Transverse colon (tissue), 4 donors: Measurements from ENCODE around the gene ZNF804A. TPM values are rescaled to one million over a fixed set of nuclear protein-coding genes. Genes with fewer than 3 reads are reported as not detected.

ENCODE experiments used
- DNase-seq: peaks from one replicate; pipeline ENCODE4 v3.0.0-alpha.2; 2019
- H3K27ac ChIP-seq, 4 donors: fragments of 200-600 bp; sonication (generic); 2 replicates each; pipeline ENCODE4 v1.5.1; 2016 to 2018; ENCODE audit warnings: inconsistent platforms in 4 of 4
- H3K27me3 ChIP-seq: fragments of 200-600 bp; sonication (generic); 2 replicates; pipeline ENCODE4 v1.5.1; 2017; ENCODE audit warnings: inconsistent platforms
- H3K36me3 ChIP-seq, 4 donors: fragments of 200-600 bp; sonication (generic); 2 replicates each; pipeline ENCODE4 v1.5.1; 2017 to 2019; ENCODE audit warnings: inconsistent platforms in 4 of 4
- H3K4me1 ChIP-seq, 4 donors: fragments of 200-600 bp; sonication (generic); 2 replicates each; pipeline ENCODE4 v1.5.1; 2017 to 2020; ENCODE audit warnings: inconsistent platforms in 4 of 4
- H3K4me3 ChIP-seq, 4 donors: fragments of 200-600 bp; sonication (generic); 1 replicate in 1 of 4; 2 replicates in 3 of 4; pipeline versions ENCODE4 v1.5.1 to v1.6.1; 2017 to 2019; ENCODE audit warnings: inconsistent platforms in 4 of 4
- H3K9me3 ChIP-seq, 2 donors: fragments of 200-600 bp; sonication (generic); 2 replicates each; pipeline ENCODE4 v1.5.1; 2017 to 2019; ENCODE audit warnings: inconsistent platforms in 2 of 2
- CTCF ChIP-seq, 5 experiments: fragments of 200-600 bp in 3 of 5; fragments of 450-650 bp in 2 of 5; sonication (generic) in 3 of 5; IDR thresholded peaks; 1 replicate in 2 of 5; 2 replicates in 3 of 5; pipeline ENCODE4 v1.5.1; 2016 to 2017; ENCODE audit warnings: antibody characterized with exemption in 5 of 5, inconsistent platforms in 3 of 5, mild to moderate bottlenecking in 2 of 5, moderate library complexity in 1 of 5
- EP300 ChIP-seq: sonication (generic); formaldehyde crosslinking; IDR thresholded peaks from one replicate; pipeline ENCODE4 v1.6.1; 2017; ENCODE audit warnings: antibody characterized with exemption, low read depth
- POLR2A ChIP-seq: fragments of 450-650 bp; IDR thresholded peaks from one replicate; pipeline ENCODE4 v1.6.1; 2016; ENCODE audit warnings: antibody characterized with exemption, mild to moderate bottlenecking, moderate library complexity
- POLR2AphosphoS5 ChIP-seq, 3 donors: sonication (generic); formaldehyde crosslinking; IDR thresholded peaks; one replicate each; pipeline ENCODE4 v1.6.1; 2016; ENCODE audit warnings: antibody characterized with exemption in 3 of 3
- WGBS, 2 donors: methylation state at CpG; one replicate each; pipeline ENCODE4 v1.1.5; 2018; ENCODE audit warnings: low coverage in 1 of 2; 5-methylcytosine and 5-hydroxymethylcytosine counted together
- in situ Hi-C, 4 donors: fragments of 200-750 bp; cut with MboI; loops; one replicate each; pipeline versions ENCODE4 v1.15.0 to v1.15.1; 2017; ENCODE audit warnings: low sequenced_read_pairs in 3 of 4, low pct_ligation_motif_present in 1 of 4, low pct_unique_long_range_greater_than_20kb in 1 of 4
- intact Hi-C: fragments of 100-400 bp; cut with DNase I; formaldehyde crosslinking; loops from one replicate; pipeline ENCODE4 v1.15.1; 2023; ENCODE audit warnings: low total_unique reads
- total RNA-seq, 4 donors: library from RNA; depleted of rRNA; stranded (reverse); fragments of >200 nt; gene quantifications; one replicate each; pipeline ENCODE4 v1.1.0, GENCODE V29; 2016

Gene ZNF804A
- total RNA-seq, 4 donors from 2014 or later = 0.16 to 1.5 (median 0.70) TPM

GRCh38 chr2:184555352-184555751 lies 43.0 kb upstream of the ZNF804A start:
- Histone ChIP-seq H3K36me3 (no peaks in the 10 kb centered on the region), H3K4me1 (no peaks in the 10 kb centered on the region), H3K9me3 (no peaks in the 10 kb centered on the region), H3K4me3 (no peak overlapping the region), H3K27ac (no peak overlapping the region), H3K27me3 (no peaks in the 10 kb centered on the region)
- in situ Hi-C loops (no loop called here), intact Hi-C loops (no loop called here)
- 47 to 73% methylated on average over 3 to 5 of the region's 5 CpGs for WGBS, 2 donors
- TF ChIP-seq EP300 = no peak
- TF ChIP-seq POLR2A = no peak
- no peak for TF ChIP-seq POLR2AphosphoS5 (IDR thresholded peaks at IDR 0.05)
- TF ChIP-seq CTCF (IDR thresholded peaks at IDR 0.05) = no peak
- no peak for DNase-seq

GRCh38 chr2:184556639-184557038 lies 41.7 kb upstream of the ZNF804A start:
- Histone ChIP-seq H3K4me1 (no peaks in the 10 kb centered on the region), H3K36me3 (no peaks in the 10 kb centered on the region), H3K4me3 (no peak overlapping the region), H3K27me3 (no peaks in the 10 kb centered on the region), H3K9me3 (no peaks in the 10 kb centered on the region), H3K27ac (no peak overlapping the region)
- in situ Hi-C loops = no loop called here
- no peak for TF ChIP-seq POLR2A
- TF ChIP-seq CTCF (IDR thresholded peaks at IDR 0.05) = no peak
- TF ChIP-seq POLR2AphosphoS5 (IDR thresholded peaks at IDR 0.05) = no peak
- TF ChIP-seq EP300 = no peak
- 29 to 43% methylated on average over 1 of the region's 1 CpG for WGBS, 2 donors
- DNase-seq = no peak
- intact Hi-C loops = no loop called here

DNA sequence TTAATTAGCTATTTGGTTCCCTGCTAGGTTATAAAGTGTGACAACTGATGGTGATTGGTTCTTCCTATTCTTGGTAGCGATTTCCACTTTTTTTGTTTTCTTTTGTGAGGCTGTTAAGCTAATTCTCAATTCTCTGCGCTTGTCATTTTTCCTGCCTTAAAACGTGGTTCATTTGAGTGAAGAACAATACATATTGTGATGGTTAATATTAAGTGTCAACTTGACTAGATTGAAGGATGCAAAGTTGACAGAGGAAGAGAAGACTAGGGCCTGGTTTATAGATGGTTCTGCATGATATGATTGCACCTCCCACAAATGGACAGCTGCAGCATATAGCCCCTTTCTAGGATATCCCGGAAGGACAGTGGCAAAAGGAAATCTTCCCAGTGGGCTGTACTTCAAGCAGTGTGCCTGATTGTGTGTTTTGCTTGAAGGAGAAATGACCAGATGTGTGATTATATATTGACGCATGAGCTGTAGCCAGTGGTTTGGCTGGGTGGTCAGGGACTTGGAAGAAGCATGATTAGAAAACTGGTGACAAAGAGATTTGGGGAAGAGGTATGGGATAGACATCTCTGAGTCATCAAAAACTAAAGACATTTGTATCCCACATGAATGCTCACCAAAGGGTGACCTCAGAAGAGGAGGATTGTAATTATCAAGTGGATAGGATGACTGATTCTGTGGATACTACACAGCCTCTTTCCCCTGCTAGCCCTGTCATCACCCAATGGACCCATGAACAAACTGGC lies 39.4 kb upstream of the ZNF804A start:
- 81 to 84% methylated on average over 5 of the region's 5 CpGs for WGBS, 2 donors
- Histone ChIP-seq H3K27ac (no peak overlapping the region), H3K36me3 (no peaks in the 10 kb centered on the region), H3K27me3 (no peaks in the 10 kb centered on the region), H3K9me3 (no peaks in the 10 kb centered on the region), H3K4me3 (no peak overlapping the region), H3K4me1 (no peaks in the 10 kb centered on the region)
- TF ChIP-seq EP300 (no peak), CTCF (IDR thresholded peaks at IDR 0.05) (no peak), POLR2A (no peak), POLR2AphosphoS5 (IDR thresholded peaks at IDR 0.05) (no peak)
- no peak for DNase-seq
- in situ Hi-C loops (no loop called here), intact Hi-C loops (no loop called here)

DNA sequence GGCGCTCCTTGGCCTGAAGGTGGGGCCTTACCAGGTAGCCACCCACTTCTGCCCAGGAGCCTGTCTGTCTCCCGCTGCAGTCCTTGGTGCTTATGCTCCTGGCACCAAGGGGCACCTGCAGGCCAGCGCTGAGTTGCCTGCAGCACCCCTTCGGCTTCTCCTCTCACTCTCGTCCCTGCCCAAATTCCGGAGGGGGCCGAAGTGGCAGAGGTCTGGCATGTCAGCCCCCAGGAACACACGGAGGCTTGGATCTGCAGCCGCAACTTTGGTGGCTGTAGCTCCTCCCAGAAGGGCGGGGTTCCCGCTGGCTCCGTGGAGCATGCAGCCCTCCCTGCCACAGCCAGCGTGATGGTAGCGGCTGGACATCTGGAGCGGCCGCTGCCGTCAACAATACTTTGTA lies 37.7 kb upstream of the ZNF804A start:
- intact Hi-C loops (no loop called here), in situ Hi-C loops (no loop called here)
- WGBS, 2 donors = 94% methylated on average over 17 of the region's 17 CpGs; no CpG with 5 or more reads in 1 of the 2 donors
- TF ChIP-seq POLR2A = no peak
- no peak for TF ChIP-seq CTCF (IDR thresholded peaks at IDR 0.05)
- TF ChIP-seq EP300 = no peak
- TF ChIP-seq POLR2AphosphoS5 (IDR thresholded peaks at IDR 0.05) = no peak
- no peak overlapping the region for H3K4me3 ChIP-seq
- no peak overlapping the region for H3K27ac ChIP-seq
- no peaks in the 10 kb centered on the region for H3K9me3 ChIP-seq
- H3K4me1 ChIP-seq = no peaks in the 10 kb centered on the region
- DNase-seq = no peak
- H3K36me3 ChIP-seq = no peaks in the 10 kb centered on the region
- H3K27me3 ChIP-seq = no peaks in the 10 kb centered on the region
